Liver (tissue), 9 donors: ENCODE results near the gene PPP4R2. TPM values are rescaled to one million over a fixed set of nuclear protein-coding genes. Genes with fewer than 3 reads are reported as not detected.
A peak's percentile ranks its signal among the peaks of the same experiment; 100 is the strongest.

ENCODE experiments used
- DNase-seq: peaks from one replicate; pipeline ENCODE4 v3.0.0-alpha.2; 2017; ENCODE audit warnings: low spot score
- H3K27ac ChIP-seq, 2 donors: one replicate each; pipeline ENCODE4 v1.7.0; 2013; ENCODE audit warnings: inconsistent platforms in 2 of 2, low read length in 2 of 2, control low read depth in 1 of 2, low read depth in 1 of 2, mild to moderate bottlenecking in 1 of 2
- H3K27me3 ChIP-seq, 4 donors: one replicate each; pipeline versions ENCODE4 v1.6.1 to v1.7.0; 2013; ENCODE audit warnings: low read length in 3 of 4, inconsistent platforms in 1 of 4, mild to moderate bottlenecking in 1 of 4, moderate library complexity in 1 of 4; ENCODE audit not compliant: control insufficient read depth in 4 of 4, insufficient read depth in 4 of 4
- H3K36me3 ChIP-seq, 4 donors: one replicate each; pipeline versions ENCODE4 v1.6.1 to v1.7.0; 2013; ENCODE audit warnings: low read length in 3 of 4, mild to moderate bottlenecking in 3 of 4, low read depth in 1 of 4, moderate library complexity in 1 of 4; ENCODE audit not compliant: control insufficient read depth in 4 of 4, insufficient read depth in 3 of 4
- H3K4me1 ChIP-seq, 4 donors: one replicate each; pipeline versions ENCODE4 v1.6.1 to v1.7.0; 2013; ENCODE audit warnings: low read length in 3 of 4, mild to moderate bottlenecking in 3 of 4, moderate library complexity in 1 of 4; ENCODE audit not compliant: control insufficient read depth in 4 of 4, insufficient read depth in 4 of 4
- H3K4me3 ChIP-seq, 3 donors: one replicate each; pipeline versions ENCODE4 v1.6.1 to v1.7.0; 2013; ENCODE audit warnings: low read length in 3 of 3, control low read depth in 1 of 3, low read depth in 1 of 3, mild to moderate bottlenecking in 1 of 3
- H3K9ac ChIP-seq, 2 donors: one replicate each; pipeline ENCODE4 v1.7.0; 2013; ENCODE audit warnings: low read length in 2 of 2, mild to moderate bottlenecking in 2 of 2, moderate library complexity in 2 of 2, control low read depth in 1 of 2, low read depth in 1 of 2
- H3K9me3 ChIP-seq, 4 donors: one replicate each; pipeline versions ENCODE4 v1.6.1 to v1.7.0; 2013; ENCODE audit warnings: low read length in 3 of 4; ENCODE audit not compliant: control insufficient read depth in 4 of 4
- ATF3 ChIP-seq: IDR thresholded peaks from 2 replicates; pipeline ENCODE4 v1.6.1; 2016; ENCODE audit warnings: antibody characterized with exemption
- EGR1 ChIP-seq, 2 donors: IDR thresholded peaks; 2 replicates each; pipeline ENCODE4 v1.6.1; 2016 to 2018; ENCODE audit warnings: antibody characterized with exemption in 2 of 2, low read depth in 2 of 2
- FOXA1 ChIP-seq: IDR thresholded peaks from 2 replicates; pipeline ENCODE4 v1.6.1; 2016; ENCODE audit warnings: antibody characterized with exemption
- FOXA2 ChIP-seq: IDR thresholded peaks from 2 replicates; pipeline ENCODE4 v1.6.1; 2016; ENCODE audit warnings: antibody characterized with exemption
- GABPA ChIP-seq, 2 donors: IDR thresholded peaks in 1 of 2; conservative IDR thresholded peaks in 1 of 2; 2 replicates each; pipeline ENCODE4 v1.6.1; 2016; ENCODE audit warnings: antibody characterized with exemption in 2 of 2, mild to moderate bottlenecking in 1 of 2, moderate library complexity in 1 of 2
- HNF4A ChIP-seq, 2 donors: conservative IDR thresholded peaks; 2 replicates each; pipeline ENCODE4 v1.6.1; 2016; ENCODE audit warnings: antibody characterized with exemption in 2 of 2, mild to moderate bottlenecking in 2 of 2
- HNF4G ChIP-seq: IDR thresholded peaks from 2 replicates; pipeline ENCODE4 v1.6.1; 2016; ENCODE audit warnings: antibody characterized with exemption
- JUND ChIP-seq, 2 donors: IDR thresholded peaks; 2 replicates each; pipeline ENCODE4 v1.6.1; 2016; ENCODE audit warnings: antibody characterized with exemption in 2 of 2
- MAX ChIP-seq: IDR thresholded peaks from 2 replicates; pipeline ENCODE4 v1.6.1; 2016; ENCODE audit warnings: antibody characterized with exemption
- NR2F2 ChIP-seq: IDR thresholded peaks from 2 replicates; pipeline ENCODE4 v1.6.1; 2016; ENCODE audit warnings: antibody characterized with exemption
- RAD21 ChIP-seq, 2 donors: IDR thresholded peaks; 2 replicates each; pipeline ENCODE4 v1.6.1; 2016; ENCODE audit warnings: antibody characterized with exemption in 2 of 2, mild to moderate bottlenecking in 2 of 2
- REST ChIP-seq: IDR thresholded peaks from 2 replicates; pipeline ENCODE4 v1.6.1; 2016; ENCODE audit warnings: antibody characterized with exemption, mild to moderate bottlenecking
- RXRA ChIP-seq, 2 donors: IDR thresholded peaks; 2 replicates each; pipeline ENCODE4 v1.6.1; 2017 to 2018; ENCODE audit warnings: antibody characterized with exemption in 2 of 2, mild to moderate bottlenecking in 1 of 2
- SP1 ChIP-seq: IDR thresholded peaks from 2 replicates; pipeline ENCODE4 v1.6.1; 2018; ENCODE audit warnings: antibody characterized with exemption, mild to moderate bottlenecking
- TAF1 ChIP-seq: conservative IDR thresholded peaks from 2 replicates; pipeline ENCODE4 v1.6.1; 2016; ENCODE audit warnings: antibody characterized with exemption, mild to moderate bottlenecking
- YY1 ChIP-seq: IDR thresholded peaks from 2 replicates; pipeline ENCODE4 v1.6.1; 2016; ENCODE audit warnings: antibody characterized with exemption, mild to moderate bottlenecking
- ZBTB33 ChIP-seq: IDR thresholded peaks from 2 replicates; pipeline ENCODE4 v1.6.1; 2016; ENCODE audit warnings: antibody characterized with exemption
- WGBS: extraction: QIAGEN DNeasy Blood & Tissue Kit; methylation state at CpG from one replicate; pipeline ENCODE4 v1.1.7; 2013; 5-methylcytosine and 5-hydroxymethylcytosine counted together
- polyA plus RNA-seq, 2 donors: library from polyadenylated mRNA; stranded (reverse) in 1 of 2; unstranded in 1 of 2; fragments of 200-250 nt in 1 of 2; fragments of >200 nt in 1 of 2; fragmentation: Nextera tagmentation in 1 of 2; extraction: Ambion mirVana in 1 of 2; gene quantifications; one replicate each; pipeline versions ENCODE4 v1.2.1 to v1.2.3, GENCODE V29; 2013 to 2015
- total RNA-seq, 2 donors: library from RNA; depleted of rRNA; stranded (reverse); fragments of >200 nt; gene quantifications; one replicate each; pipeline ENCODE4 v1.2.3, GENCODE V29; 2014
- donor health status: healthy.
- donor health status: healthy.
- donor health status: healthy.
- donor health status: healthy.
- donor health status: healthy.

The PPP4R2 gene
- total RNA-seq (10 to 100 TPM; 32.9 to 35.9 TPM), polyA plus RNA-seq (10 to 100 TPM; 12.2 to 34.5 TPM)

- H3K9ac ChIP-seq: peak within 1 kb of the TSS; percentile 79 to 87
- peaks cover 0 to 37% (median 33%) of the 10 kb centered on the region in 4 donors for H3K4me1 ChIP-seq
- H3K9me3 ChIP-seq: no peaks in the 10 kb centered on the region
- peaks cover 0 to 8% (median 3%) of the 10 kb centered on the region in 4 donors for H3K36me3 ChIP-seq
- peak within 1 kb of the TSS; percentile 64 to 97 for H3K27ac ChIP-seq
- 1% methylated on average over 75 of the region's 75 CpGs for WGBS
- TF ChIP-seq TAF1 (no peak), SP1 (no peak), HNF4G (no peak), GABPA (IDR thresholded peaks at IDR 0.05 in 1 of 2, conservative IDR thresholded peaks at IDR 0.05 in 1 of 2) (no peak), YY1 (peak; percentile 80), EGR1 (IDR thresholded peaks at IDR 0.05; ENCODE audit: low read depth in 2 of 2) (no peak), HNF4A (conservative IDR thresholded peaks at IDR 0.05) (no peak), ZBTB33 (no peak)
- H3K4me3 ChIP-seq: peak within 1 kb of the TSS; percentile 76 to 97 (median 94)
- DNase-seq: peak; percentile 90
- no peaks in the 10 kb centered on the region for H3K27me3 ChIP-seq
These were observed at the start of gene PPP4R2 for GRCh38 chr3:72996473-72997333. Gene PPP4R2 (plus strand): TSS chr3:72996811. CDS start chr3:72997038, 227 bp downstream.

- Histone ChIP-seq H3K9ac (no peak overlapping the region), H3K27me3 (no peaks in the 10 kb centered on the region), H3K4me1 (peaks cover 4 to 23% (median 9%) of the 10 kb centered on the region in 4 donors), H3K36me3 (no peaks in the 10 kb centered on the region), H3K4me3 (no peak overlapping the region), H3K27ac (no peak overlapping the region), H3K9me3 (no peaks in the 10 kb centered on the region)
- no peak for TF ChIP-seq GABPA (IDR thresholded peaks at IDR 0.05 in 1 of 2, conservative IDR thresholded peaks at IDR 0.05 in 1 of 2)
- no peak for DNase-seq
- 80% methylated on average over 8 of the region's 8 CpGs for WGBS
These were observed 48.7 kb upstream of the PPP4R2 start for GRCh38 chr3:72947715-72948490.

- peak overlapping the region; percentile 21 to 56 for H3K27ac ChIP-seq
- no peaks in the 10 kb centered on the region for H3K9me3 ChIP-seq
- peaks cover 7 to 32% (median 12%) of the 10 kb centered on the region in 4 donors for H3K4me1 ChIP-seq
- 38% methylated on average over 4 of the region's 4 CpGs for WGBS
- no peak for DNase-seq
- no peaks in the 10 kb centered on the region for H3K36me3 ChIP-seq
- H3K9ac ChIP-seq: no peak overlapping the region
- no peak overlapping the region for H3K4me3 ChIP-seq
- no peaks in the 10 kb centered on the region for H3K27me3 ChIP-seq
- TF ChIP-seq RXRA (IDR thresholded peaks at IDR 0.05) (peak; percentile 80 to 90), MAX (peak; percentile 81), RAD21 (IDR thresholded peaks at IDR 0.05) (peak; percentile 35 to 60), HNF4G (peak; percentile 60), ZBTB33 (peak; percentile 53), REST (peak; percentile 73), HNF4A (conservative IDR thresholded peaks at IDR 0.05) (peak; percentile 82 to 92), NR2F2 (peak; percentile 11), EGR1 (IDR thresholded peaks at IDR 0.05; ENCODE audit: low read depth in 2 of 2) (peak in 1 of 2 donors; percentile 17), ATF3 (no peak), FOXA1 (peak; percentile 56), SP1 (peak; percentile 78), GABPA (IDR thresholded peaks at IDR 0.05 in 1 of 2, conservative IDR thresholded peaks at IDR 0.05 in 1 of 2) (no peak), FOXA2 (peak; percentile 77), JUND (IDR thresholded peaks at IDR 0.05) (peak in 1 of 2 donors; percentile 81)
These were observed 47.6 kb upstream of the PPP4R2 start for GRCh38 chr3:72949016-72949415.
